CD4-positive, alpha-beta T cell treated with Interleukin-21 for 1 hour (primary cell): ENCODE measurements around the gene UBR4.

Source experiments
- DNase-seq: peaks from one replicate; pipeline ENCODE4 v3.0.0-alpha.2; 2020

UBR4 gene

DNA sequence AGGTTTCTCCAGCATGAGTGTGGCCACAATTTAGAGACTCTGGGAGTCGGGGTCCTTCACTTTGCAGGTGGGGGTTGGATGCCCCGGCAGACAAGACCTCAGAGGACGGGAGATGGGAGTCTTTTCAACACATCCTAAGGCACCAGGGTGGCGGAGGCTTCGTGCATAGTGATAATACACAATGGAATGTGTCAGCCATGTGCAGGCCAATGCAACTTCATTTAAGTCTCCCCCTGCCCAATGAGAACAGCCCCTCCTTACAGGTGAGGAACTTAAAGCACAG lies 177.7 kb downstream of the UBR4 start:
- DNase-seq = no peak

DNA sequence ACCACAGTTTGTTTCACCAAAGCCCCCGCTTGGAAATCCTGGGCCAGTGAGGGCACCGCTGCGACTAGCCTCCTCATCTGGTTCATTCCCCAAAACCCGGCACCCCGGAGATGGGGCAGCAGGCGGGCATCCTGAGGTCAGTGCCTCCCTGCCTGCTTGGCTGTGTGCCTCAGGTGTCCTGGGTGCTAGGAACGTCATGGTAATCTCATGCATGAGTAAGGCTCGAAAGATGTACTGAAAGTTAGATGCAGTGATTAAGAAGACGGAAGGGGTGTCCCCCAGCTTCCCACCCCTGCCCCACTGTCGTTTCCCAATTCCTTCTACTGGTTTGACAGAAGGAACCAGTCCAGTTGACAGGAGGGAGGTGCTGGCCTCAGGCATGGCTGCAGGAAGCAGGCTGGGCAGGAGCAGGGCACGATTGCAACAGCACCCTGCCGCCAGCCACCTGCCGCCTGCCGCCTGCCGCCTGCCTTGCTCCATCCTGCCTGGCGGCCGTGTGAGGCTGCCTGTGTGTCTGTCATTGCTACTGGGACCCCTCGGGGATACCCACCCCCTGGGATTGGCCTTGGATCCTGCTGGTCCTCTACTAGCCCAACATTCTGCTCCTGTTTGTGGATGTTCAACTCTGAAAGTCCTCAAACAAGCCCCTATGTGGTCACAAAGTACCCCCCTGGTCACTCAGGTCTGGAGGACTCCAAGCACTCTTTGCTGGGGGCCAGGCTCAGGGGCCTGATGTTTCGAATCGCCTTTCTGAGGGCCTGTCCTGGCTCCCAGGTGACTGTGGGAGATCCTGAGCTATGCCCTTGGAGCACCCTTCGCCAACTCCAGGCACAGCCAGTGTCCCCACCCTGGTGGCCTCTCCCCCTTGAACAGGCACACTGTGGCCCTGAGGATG lies 180.6 kb downstream of the UBR4 start:
- no peak for DNase-seq

DNA sequence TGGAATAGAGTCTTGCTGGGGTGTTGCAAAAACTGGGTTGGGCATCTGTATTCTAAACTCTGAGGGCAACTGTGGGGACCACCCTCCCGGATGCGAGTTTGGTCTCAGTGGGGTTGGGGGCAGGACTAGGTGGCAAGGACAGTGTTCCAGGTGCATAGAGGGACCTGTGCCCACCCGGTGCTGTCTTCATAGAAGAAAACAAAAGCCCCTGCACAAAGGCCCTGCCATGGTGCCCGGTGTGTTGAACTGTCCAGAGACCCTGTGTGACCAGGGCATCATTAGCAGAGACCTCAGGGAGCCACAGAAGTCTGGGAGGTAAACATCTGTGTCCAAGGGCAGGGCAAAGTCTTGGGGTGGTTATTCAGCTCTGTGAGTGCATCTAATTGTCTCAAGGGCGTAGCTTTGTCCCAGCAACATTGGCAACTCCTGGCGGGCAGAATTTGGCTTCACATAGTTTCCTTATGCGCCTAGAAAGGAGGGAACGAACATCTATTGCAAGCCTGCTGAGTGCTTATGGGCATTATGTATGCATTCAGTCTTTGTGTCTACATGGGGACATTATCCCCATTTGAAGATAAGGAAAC lies 181.4 kb downstream of the UBR4 start:
- no peak for DNase-seq

DNA sequence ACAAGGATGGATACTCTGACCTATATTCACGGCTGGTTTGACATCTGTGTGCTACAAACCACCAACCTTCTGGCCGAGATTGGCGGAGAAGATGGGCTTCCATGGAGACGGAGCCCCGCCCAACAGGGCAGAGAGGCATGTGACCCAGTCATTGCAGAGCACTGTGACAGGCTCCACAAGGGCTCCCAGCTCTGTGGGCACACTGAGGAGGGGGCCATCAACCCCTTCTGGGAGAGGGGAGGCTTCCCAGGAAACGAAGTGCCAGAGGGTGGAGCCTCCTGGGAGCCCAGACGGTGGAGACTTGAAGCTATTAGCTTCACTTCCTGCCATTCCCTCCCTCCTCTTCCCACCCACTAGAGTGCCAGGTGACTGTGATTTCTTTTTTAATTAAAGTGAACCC lies 182.0 kb downstream of the UBR4 start:
- no peak for DNase-seq
